ENCODE measurements around the gene PTPN23. TPM values are rescaled to one million over a fixed set of nuclear protein-coding genes. Genes with fewer than 3 reads are reported as not detected.

The PTPN23 gene
- total and polyA plus RNA-seq, 10 of the 15 experiments (the other 5 are each of a cell fraction or from before 2014, with no cell fraction given), result 0.44 to 28.6 (median 4.4) TPM

DNA sequence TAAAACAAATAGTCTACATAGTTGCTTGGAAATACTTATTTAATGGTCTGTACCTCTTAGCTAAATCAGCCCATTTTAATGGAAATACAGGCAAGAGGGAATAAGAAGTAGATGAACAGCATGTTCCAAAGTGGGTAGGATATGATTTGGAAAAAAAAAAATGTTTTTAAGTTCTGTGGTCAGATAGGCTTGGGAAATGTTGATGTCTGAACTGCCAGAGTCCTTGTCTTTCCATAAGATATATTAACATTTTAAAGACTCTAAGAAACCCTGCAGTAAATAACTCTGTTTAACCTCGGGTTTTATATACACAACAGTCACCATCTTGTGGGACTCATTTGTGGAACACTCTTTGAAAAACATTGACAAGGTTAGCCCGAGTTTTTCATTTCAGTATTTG is 40.0 kb upstream of the PTPN23 start (continued):
- TF ChIP-seq, protein P1, sequence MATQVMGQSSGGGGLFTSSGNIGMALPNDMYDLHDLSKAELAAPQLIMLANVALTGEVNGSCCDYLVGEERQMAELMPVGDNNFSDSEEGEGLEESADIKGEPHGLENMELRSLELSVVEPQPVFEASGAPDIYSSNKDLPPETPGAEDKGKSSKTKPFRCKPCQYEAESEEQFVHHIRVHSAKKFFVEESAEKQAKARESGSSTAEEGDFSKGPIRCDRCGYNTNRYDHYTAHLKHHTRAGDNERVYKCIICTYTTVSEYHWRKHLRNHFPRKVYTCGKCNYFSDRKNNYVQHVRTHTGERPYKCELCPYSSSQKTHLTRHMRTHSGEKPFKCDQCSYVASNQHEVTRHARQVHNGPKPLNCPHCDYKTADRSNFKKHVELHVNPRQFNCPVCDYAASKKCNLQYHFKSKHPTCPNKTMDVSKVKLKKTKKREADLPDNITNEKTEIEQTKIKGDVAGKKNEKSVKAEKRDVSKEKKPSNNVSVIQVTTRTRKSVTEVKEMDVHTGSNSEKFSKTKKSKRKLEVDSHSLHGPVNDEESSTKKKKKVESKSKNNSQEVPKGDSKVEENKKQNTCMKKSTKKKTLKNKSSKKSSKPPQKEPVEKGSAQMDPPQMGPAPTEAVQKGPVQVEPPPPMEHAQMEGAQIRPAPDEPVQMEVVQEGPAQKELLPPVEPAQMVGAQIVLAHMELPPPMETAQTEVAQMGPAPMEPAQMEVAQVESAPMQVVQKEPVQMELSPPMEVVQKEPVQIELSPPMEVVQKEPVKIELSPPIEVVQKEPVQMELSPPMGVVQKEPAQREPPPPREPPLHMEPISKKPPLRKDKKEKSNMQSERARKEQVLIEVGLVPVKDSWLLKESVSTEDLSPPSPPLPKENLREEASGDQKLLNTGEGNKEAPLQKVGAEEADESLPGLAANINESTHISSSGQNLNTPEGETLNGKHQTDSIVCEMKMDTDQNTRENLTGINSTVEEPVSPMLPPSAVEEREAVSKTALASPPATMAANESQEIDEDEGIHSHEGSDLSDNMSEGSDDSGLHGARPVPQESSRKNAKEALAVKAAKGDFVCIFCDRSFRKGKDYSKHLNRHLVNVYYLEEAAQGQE (IDR thresholded peaks at IDR 0.05; ENCODE audit: low read depth, low read length), result no peak
- no peak for TF ChIP-seq SMARCA5 (IDR thresholded peaks at IDR 0.05)
- TF ChIP-seq EZH2 (IDR thresholded peaks at IDR 0.05; ENCODE audit: borderline replicate concordance, control insufficient read depth, low read depth, low read length), result no peak
- TF ChIP-seq SREBF1 (IDR thresholded peaks at IDR 0.05; ENCODE audit: low read length), result no peak
- TF ChIP-seq GABPA (IDR thresholded peaks at IDR 0.05; ENCODE audit: low read depth), result no peak
- no peak for TF ChIP-seq KAT2A (conservative IDR thresholded peaks at IDR 0.05; ENCODE audit: control insufficient read depth, low read depth, low read length)
- TF ChIP-seq HDAC2 (IDR thresholded peaks at IDR 0.05), result no peak
- TF ChIP-seq MTA3 (IDR thresholded peaks at IDR 0.05; ENCODE audit: borderline replicate concordance, low read length), result no peak

DNA sequence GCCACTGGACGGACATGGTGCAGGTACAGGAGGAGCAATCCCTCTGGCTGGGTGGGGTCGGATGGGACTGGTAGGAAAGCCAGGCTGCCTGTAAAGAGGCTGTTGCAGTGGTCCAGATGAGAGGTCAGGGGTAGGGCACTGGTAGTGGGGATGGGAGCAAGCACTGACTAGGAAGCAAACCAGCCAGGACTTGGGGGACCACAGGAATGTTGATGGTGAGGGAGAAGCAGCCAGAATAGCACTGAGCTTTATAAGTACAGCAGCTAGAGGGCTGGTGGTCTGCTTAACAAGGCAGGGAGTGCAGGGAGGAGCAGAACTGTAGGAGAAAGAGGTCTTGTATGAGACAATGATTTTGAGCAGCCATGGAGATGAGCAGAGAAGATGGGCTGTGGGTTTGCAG is 38.7 kb upstream of the PTPN23 start:
- in situ Hi-C loops (cut with MboI), result no loop called here
- Histone ChIP-seq H3K79me2 (ENCODE audit: control insufficient read depth, insufficient read depth, low read length) (no peaks in the 10 kb centered on the region), H3K9ac (ENCODE audit: control insufficient read depth, insufficient read depth, low read length) (no peak overlapping the region), H3K4me2 (ENCODE audit: control insufficient read depth, insufficient read depth) (no peak overlapping the region), H3K27me3 (replicated peaks in 1 of 2; ENCODE audit: control insufficient read depth in 2 of 2, insufficient read depth in 2 of 2, low read length in 1 of 2) (no peaks in the 10 kb centered on the region), H2AFZ (ENCODE audit: control insufficient read depth, low read depth, low read length) (no peak overlapping the region), H3K36me3 (ENCODE audit: control insufficient read depth in 2 of 2, insufficient read depth in 2 of 2, low read length in 1 of 2) (peaks cover 24 to 25% of the 10 kb centered on the region in 2 experiments), H3K4me3 (no peak overlapping the region), H3K27ac (ENCODE audit: control insufficient read depth, insufficient read depth) (no peak overlapping the region), H3K4me1 (ENCODE audit: control insufficient read depth, insufficient read depth, low read length) (peaks cover 17% of the 10 kb centered on the region), H4K20me1 (ENCODE audit: control insufficient read depth, insufficient read depth) (no peaks in the 10 kb centered on the region; the same call in 1 of the 2 replicates), H3K9me3 (replicated peaks; ENCODE audit: control insufficient read depth, insufficient read depth, low read length) (no peaks in the 10 kb centered on the region)
- no peak for TF ChIP-seq PML (IDR thresholded peaks at IDR 0.05; ENCODE audit: low read length)
- no peak for TF ChIP-seq SP1 (IDR thresholded peaks at IDR 0.05; ENCODE audit: low read depth, low read length)
- no peak for TF ChIP-seq NFYB (IDR thresholded peaks at IDR 0.05; ENCODE audit: insufficient read depth, low read depth, low read length)
- no peak for TF ChIP-seq ZNF622 (IDR thresholded peaks at IDR 0.05)
- TF ChIP-seq ZNF207 (IDR thresholded peaks at IDR 0.05; ENCODE audit: borderline replicate concordance), result no peak
- TF ChIP-seq, protein P2, sequence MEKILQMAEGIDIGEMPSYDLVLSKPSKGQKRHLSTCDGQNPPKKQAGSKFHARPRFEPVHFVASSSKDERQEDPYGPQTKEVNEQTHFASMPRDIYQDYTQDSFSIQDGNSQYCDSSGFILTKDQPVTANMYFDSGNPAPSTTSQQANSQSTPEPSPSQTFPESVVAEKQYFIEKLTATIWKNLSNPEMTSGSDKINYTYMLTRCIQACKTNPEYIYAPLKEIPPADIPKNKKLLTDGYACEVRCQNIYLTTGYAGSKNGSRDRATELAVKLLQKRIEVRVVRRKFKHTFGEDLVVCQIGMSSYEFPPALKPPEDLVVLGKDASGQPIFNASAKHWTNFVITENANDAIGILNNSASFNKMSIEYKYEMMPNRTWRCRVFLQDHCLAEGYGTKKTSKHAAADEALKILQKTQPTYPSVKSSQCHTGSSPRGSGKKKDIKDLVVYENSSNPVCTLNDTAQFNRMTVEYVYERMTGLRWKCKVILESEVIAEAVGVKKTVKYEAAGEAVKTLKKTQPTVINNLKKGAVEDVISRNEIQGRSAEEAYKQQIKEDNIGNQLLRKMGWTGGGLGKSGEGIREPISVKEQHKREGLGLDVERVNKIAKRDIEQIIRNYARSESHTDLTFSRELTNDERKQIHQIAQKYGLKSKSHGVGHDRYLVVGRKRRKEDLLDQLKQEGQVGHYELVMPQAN (conservative IDR thresholded peaks at IDR 0.05), result no peak
- WGBS (ENCODE audit: insufficient coverage, insufficient replicate concordance, low lambda C conversion rate, missing lambda C conversion rate), result 96% methylated on average over 2 of the region's 2 CpGs
- RAD21 ChIA-PET (ENCODE audit: unreplicated experiment), result interaction anchor here (0.7 kb wide), 1 partner anchor 24 kb away, joined by 3 read pairs; no protein-coding TSS in a partner anchor
- ATAC-seq (no peak), DNase-seq (ENCODE audit: low read depth, low spot score) (no peak), FAIRE-seq (no peak)
- SMC1A ChIA-PET (ENCODE audit: uncharacterized antibody, unreplicated experiment), result interaction anchor here (0.7 to 1.3 kb wide), 2 partner anchors 17 to 28 kb away, joined by 3 to 4 read pairs; no protein-coding TSS in a partner anchor
- intact Hi-C loops (cut with micrococcal nuclease; ENCODE audit: unreplicated experiment), result no loop called here
- CTCF ChIA-PET, result interaction anchor here (0.7 kb wide), 1 partner anchor 25 kb away, joined by 3 read pairs; no protein-coding TSS in a partner anchor
- BruUV-seq (replicated peaks), result no TSS peak
- POLR2A ChIA-PET, result no interaction called here
